ENCODE measurements around the gene MEPCE.
"Not testable (repeated sequence)": the region's sequence is repeated elsewhere in the genome, so short reads cannot be mapped to it uniquely, and the experiment has no call there.

MEPCE gene

GRCh38 chr7:100434297-100435144 lies 4.9 kb downstream of the MEPCE start:
- no peak for DNase-seq (ENCODE audit: low read depth)

- no peak for DNase-seq (ENCODE audit: low read depth)
These were observed 6.0 kb downstream of the MEPCE start for GRCh38 chr7:100435401-100436304.

DNA sequence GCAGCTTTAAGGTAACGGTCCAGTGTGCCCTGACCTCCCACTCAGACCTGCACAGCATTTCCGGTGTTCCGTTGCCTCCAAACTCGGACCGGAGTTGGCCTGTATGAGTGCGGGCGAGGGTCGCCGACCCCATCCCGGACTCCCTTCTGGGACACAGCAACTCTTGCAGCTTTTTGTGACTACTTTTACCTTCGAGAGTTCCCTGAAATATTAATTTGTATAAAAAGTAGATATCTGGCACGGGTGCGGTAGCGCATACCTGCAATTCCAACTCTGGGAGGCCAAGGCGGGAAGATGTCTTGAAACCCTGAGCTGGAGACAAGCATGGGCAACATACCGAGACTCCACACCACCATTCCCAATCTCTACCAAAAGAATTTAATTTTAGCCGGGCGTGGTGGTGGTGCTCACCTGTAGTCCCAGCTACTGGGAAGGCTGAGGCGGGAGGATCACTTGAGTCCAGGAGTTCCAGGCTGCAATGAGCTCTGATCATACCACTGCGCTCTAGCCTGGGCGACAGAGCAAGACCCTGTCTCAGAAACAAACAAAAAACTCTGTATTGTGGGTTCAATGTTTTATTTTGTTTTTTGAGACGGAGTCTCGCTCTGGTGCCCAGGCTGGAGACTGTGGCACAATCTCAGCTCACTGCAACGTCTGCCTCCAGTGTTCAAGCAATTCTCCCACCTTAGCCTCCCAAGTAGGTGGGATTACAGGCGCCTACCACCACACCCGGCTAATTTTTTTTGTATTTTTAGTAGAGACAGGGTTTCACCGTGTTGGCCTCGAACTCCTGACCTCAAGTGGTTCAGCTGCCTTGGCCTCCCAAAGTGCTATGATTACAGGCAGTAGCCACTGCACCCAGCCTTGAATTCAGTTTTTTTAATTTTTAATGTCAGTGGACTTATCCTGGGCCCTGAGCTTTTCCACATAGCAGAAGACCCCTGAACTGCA lies 7.8 kb downstream of the MEPCE start:
- no peak for DNase-seq (ENCODE audit: low read depth)

- DNase-seq (ENCODE audit: low read depth), result no peak
These were observed 8.5 kb downstream of the MEPCE start for GRCh38 chr7:100438172-100438571.

- not testable (repeated sequence) for DNase-seq (ENCODE audit: low read depth)
These were observed 9.1 kb downstream of the MEPCE start for GRCh38 chr7:100438731-100439130.

- DNase-seq (ENCODE audit: low read depth), result not testable (repeated sequence)
These were observed 9.6 kb downstream of the MEPCE start for GRCh38 chr7:100439244-100439643.

DNA sequence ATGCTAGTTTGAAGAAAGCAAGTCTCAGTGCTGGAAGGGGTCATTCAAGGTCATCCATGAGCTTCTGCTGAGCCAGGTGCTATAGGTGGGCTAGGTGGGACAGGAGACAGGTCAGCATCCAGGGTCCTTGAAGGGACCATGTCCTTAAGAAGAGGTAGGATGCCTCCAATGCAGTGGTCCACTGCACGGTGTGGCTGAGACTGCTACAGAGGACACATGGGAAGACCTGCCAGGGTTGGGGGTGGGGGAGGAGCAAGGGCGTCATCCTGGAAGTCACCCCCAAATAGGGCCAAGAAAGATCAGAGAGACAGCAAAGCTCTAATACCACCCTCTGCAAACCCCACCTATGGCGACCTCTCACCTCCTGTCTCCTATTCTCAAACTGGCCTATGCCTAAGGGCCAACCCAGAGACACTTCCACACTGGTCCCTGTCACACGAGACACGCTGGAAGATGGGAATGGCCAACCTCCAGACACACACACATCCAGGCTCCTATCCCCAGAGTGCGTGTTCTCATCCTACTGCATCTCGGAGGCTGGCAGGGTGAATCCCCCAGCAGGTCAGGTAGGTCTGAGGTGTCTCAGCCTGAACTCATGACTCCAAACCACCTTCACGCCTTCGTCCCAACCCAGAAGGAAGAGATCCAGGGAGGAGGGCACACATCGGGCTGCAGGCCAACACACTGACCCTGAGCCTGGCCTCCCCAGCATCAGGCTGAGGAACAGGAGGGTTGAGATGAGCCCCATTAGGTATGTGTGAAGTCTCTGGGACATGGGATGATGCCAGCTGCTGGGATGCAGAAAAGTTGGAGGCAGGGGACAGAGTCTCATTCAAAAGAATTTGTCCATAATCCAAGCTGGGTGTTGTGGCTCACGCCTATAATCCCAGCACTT lies 12.3 kb downstream of the MEPCE start:
- no peak for DNase-seq (ENCODE audit: low read depth)

- no peak for DNase-seq (ENCODE audit: low read depth)
These were observed 13.6 kb downstream of the MEPCE start for GRCh38 chr7:100443096-100443840.

- no peak for DNase-seq (ENCODE audit: low read depth)
These were observed 15.0 kb downstream of the MEPCE start for GRCh38 chr7:100444311-100445278.

- DNase-seq (ENCODE audit: low read depth), result no peak
These were observed 16.4 kb downstream of the MEPCE start for GRCh38 chr7:100446040-100446439.

- DNase-seq (ENCODE audit: low read depth), result not testable (repeated sequence)
These were observed 17.7 kb downstream of the MEPCE start for GRCh38 chr7:100447363-100447762.

GRCh38 chr7:100449190-100449795 lies 19.7 kb downstream of the MEPCE start:
- no peak for DNase-seq (ENCODE audit: low read depth)

DNA sequence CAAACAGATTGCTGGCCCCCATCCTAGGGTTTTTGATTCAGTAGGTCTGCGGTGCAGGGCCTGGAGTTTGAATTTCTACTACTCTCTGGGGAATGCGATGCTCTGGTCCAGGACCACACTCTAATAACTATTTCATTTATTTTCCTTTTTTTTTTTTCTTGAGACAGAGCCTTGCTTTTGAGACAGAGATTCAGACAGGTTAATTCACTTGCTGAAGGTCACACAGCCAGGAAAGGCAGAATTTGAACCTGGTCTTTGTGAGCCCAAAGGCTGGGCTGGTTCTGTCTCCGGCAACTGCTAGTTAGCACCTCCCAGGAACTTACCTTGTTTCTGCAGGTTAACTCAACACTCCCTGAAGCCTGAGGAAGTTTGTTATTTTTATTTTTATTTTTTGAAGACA lies 22.9 kb downstream of the MEPCE start:
- no peak for DNase-seq (ENCODE audit: low read depth)

DNA sequence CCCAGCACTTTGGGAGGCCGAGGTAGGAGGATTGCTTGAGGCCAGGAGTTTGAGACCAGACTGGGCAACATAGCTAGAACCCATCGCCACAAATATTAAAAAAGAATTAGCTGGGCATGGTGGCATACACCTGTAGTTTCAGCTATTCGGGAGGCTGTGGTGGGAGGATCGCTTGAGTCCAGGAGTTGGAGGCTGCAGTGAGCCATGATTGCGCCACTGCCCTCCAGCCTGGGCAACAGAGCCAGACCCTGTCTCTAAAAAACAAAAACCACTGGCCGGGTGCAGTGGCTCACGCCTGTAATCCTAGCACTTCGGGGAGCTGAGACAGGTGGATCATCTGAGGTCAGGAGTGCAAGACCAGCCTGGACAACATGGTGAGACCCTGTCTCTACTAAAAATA lies 24.2 kb downstream of the MEPCE start:
- DNase-seq (ENCODE audit: low read depth), result not testable (repeated sequence)

DNA sequence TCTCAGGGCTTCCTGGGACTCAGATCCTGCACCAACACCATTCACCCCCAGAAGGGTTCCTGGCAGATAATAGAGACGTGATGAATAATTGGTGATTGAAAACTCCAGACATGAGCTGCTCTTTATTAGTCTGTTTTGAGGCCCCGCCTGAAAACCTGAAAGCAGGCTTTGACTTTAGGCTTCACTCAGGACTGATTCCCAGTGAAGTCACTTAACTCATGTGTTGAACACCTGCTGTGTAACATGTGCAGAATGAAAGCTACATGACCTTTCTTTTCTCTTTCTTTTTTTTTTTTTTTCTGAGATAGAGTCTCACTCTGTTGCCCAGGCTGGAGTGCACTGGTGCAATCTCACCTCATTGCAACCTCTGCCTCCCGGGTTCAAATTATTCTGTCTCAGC lies 25.6 kb downstream of the MEPCE start:
- no peak for DNase-seq (ENCODE audit: low read depth)

GRCh38 chr7:100456562-100456961 lies 26.9 kb downstream of the MEPCE start:
- DNase-seq (ENCODE audit: low read depth), result no peak

DNA sequence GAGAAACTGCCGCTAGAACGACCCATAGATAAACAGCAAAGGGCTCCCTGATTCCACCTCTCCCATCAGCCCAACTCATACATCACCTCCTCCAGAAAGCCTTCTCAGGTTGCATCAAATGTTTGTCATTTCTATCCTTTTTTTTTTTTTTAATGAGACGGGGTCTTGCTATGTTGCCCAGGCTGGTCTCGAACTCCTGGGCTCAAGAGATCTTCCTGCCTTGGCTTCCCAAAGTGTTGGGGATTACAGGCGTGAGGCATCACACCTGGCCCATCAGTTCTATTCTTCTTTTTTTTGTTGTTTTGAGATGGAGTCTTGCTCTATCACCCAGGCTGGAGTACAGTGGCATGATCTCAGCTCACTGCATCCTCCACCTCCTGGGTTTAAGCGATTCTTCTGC lies 27.4 kb downstream of the MEPCE start:
- DNase-seq (ENCODE audit: low read depth), result no peak

- DNase-seq (ENCODE audit: low read depth), result no peak
These were observed 34.6 kb downstream of the MEPCE start, which contains the start of gene SPACDR for GRCh38 chr7:100464210-100464660. Gene SPACDR (minus strand): TSS chr7:100464260. CDS start chr7:100464025, 235 bp downstream.
